Measurements from ENCODE around the gene IGFBP6.

DNA sequence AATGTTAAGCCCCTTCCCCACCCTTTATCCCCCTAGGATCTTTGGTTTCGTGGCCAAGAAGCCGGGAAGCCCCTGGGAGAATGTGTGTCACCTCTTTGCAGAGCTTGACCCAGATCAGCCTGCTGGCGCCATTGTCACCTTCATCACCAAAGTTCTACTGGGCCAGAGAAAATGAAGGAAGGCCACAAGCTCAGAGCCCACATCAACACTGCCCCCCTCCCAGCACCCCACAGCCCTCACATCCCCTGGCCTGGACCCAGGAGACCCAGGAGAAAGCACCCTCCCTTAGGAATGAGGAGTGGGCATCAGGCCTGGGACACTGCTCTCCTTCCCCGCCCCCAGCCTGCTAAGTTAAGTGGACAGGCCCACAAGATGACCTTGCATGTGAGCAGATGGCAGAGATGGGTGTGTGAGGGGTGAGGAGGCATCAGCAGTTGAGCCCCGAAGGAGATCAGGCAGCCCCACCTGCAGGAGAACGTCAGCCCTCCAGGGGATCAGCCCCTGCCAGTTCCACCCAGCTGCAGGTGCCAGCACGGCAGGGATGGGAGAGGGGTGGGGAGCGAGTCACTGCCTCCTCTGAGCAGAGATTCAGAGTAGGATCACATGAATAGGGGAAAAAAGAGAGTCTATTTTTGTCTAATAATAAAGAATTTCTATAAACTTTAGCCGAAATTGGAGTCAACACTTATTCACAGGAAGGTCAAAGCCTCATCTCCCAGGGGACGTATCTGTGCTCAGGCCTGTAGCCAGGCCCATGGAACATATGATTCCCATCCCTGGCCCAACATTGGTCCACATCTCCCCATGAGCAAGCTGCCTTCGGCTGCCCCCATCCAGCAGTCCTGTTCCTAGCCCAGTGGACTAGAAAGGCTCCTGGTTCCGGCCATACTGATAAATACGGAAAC lies 33.5 kb upstream of the IGFBP6 start:
- TF ChIP-seq EZH2 (IDR thresholded peaks at IDR 0.05; ENCODE audit: insufficient read depth, low read length): no peak
- TF ChIP-seq, protein P1, sequence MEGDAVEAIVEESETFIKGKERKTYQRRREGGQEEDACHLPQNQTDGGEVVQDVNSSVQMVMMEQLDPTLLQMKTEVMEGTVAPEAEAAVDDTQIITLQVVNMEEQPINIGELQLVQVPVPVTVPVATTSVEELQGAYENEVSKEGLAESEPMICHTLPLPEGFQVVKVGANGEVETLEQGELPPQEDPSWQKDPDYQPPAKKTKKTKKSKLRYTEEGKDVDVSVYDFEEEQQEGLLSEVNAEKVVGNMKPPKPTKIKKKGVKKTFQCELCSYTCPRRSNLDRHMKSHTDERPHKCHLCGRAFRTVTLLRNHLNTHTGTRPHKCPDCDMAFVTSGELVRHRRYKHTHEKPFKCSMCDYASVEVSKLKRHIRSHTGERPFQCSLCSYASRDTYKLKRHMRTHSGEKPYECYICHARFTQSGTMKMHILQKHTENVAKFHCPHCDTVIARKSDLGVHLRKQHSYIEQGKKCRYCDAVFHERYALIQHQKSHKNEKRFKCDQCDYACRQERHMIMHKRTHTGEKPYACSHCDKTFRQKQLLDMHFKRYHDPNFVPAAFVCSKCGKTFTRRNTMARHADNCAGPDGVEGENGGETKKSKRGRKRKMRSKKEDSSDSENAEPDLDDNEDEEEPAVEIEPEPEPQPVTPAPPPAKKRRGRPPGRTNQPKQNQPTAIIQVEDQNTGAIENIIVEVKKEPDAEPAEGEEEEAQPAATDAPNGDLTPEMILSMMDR (IDR thresholded peaks at IDR 0.05; ENCODE audit: insufficient read depth, low read depth, low read length): no peak

Data from astrocyte (in vitro differentiated cells and primary cell).